HG02763 (cell line): ENCODE data around the gene CPA4.

Experiments
- ATAC-seq: cut with Tn5 transposase; IDR thresholded peaks from one replicate; pipeline ENCODE4 v1.9.1; 2021; ENCODE audit warnings: mild to moderate bottlenecking, moderate library complexity; ENCODE audit not compliant: unreplicated experiment

CPA4 gene

GRCh38 chr7:130342701-130343380 is 49.9 kb downstream of the CPA4 start:
- ATAC-seq: no peak

GRCh38 chr7:130344271-130344866 is 51.4 kb downstream of the CPA4 start, which contains the start of gene CPA5:
CPA5 (plus strand) TSS chr7:130344816; CDS start chr7:130346486, 1,670 bp downstream.
- no peak for ATAC-seq

DNA sequence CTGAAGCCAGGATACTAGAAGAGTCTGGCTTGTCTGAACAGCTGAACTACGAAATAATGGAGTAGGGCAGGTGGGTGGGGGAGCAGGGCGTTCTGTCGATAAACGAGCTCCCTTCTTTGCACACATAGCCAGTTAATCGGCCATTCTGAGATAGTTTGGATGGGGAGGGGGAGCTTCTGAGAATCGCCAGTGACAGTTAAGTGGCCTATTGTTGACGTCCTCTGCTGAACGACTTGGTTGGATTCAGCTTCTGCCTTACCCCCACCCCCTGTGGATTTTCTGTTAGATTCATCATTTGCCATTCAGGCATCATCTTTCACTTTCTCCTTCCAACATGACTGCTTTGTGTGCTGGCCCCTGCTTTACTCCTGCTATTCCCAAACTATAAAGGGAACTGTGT is 52.2 kb downstream of the CPA4 start:
- ATAC-seq: no peak

DNA sequence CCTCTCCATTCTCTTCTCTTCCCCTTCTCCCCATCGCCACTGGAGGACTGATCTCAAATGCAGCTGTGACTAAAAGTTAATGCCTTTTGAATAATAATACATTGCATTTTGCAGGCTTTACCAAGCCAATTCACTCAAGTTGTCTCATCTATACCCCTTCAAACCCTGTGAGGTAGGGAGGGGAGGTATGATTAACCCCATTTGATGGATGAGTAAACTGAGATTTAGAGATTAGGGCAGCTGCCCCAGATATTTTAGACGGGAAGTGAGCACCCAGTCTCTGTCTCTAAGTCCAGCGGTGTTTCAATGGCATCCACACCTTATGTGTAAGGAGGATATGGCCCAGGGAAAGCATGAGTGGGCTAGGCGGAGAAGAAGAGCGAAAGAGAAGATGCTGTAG is 52.8 kb downstream of the CPA4 start:
- no peak for ATAC-seq

GRCh38 chr7:130346177-130346905 is 53.4 kb downstream of the CPA4 start:
- no peak for ATAC-seq

- no peak for ATAC-seq
Measured at GRCh38 chr7:130346941-130347340, 54.0 kb downstream of the CPA4 start.

GRCh38 chr7:130349911-130350782 is 57.2 kb downstream of the CPA4 start:
- ATAC-seq: no peak

GRCh38 chr7:130350945-130351790 is 58.2 kb downstream of the CPA4 start:
- ATAC-seq: no peak

DNA sequence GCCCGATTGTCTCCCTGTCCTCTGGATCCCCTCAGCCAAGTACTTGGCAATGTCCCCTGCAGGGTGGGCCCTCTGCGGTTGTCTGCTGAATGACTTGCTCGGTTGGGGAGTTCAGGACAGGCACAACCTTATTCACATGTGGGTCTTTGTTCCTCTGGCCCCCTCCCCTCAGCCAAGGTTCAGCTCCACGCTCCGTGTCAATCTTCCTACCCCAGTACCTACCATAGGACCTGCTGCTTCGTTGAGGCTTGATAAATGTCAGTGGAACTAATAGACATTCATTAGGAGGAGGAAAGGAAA is 58.8 kb downstream of the CPA4 start:
- ATAC-seq: no peak

- ATAC-seq: no peak
Measured at GRCh38 chr7:130352194-130353074, 59.5 kb downstream of the CPA4 start.

GRCh38 chr7:130353196-130353595 is 60.2 kb downstream of the CPA4 start:
- ATAC-seq: no peak

- ATAC-seq: no peak
Measured at GRCh38 chr7:130356121-130356875, 63.3 kb downstream of the CPA4 start.

DNA sequence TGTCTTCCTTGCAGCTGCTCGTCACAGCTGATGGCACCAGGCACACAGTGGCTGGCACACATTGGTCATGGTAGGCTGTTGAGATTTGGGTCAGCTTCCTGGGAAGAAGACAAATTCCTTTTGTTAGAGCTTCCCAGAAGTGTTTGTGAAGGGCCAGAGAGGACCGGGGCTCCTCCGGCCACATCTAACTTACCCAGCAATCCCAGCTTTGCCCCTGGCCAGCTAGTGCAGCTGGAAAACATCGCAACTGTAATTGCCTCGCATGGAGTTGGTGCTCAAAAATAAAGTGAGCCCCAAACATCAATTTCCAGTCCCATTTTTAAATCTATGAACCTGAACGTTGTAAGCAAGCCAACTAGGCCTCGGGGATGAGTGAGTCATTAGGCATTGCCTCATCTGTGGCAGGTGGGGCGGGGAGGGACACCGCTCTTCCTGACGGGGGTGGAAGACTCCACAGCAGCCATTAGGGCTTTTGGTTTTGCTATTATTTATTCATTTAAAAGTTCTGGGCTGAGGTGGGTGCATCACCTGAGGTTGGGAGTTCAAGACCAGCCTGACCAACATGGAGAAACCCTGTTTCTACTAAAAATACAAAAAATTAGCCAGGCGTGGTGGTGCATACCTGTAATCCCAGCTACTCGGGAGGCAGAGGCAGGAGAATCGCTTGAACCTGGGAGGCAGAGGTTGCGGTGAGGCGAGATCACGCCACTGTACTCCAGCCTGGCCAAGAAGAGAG is 64.1 kb downstream of the CPA4 start:
- ATAC-seq: no peak

GRCh38 chr7:130358471-130358870 is 65.5 kb downstream of the CPA4 start:
- no peak for ATAC-seq

GRCh38 chr7:130359276-130359857 is 66.4 kb downstream of the CPA4 start:
- no peak for ATAC-seq

DNA sequence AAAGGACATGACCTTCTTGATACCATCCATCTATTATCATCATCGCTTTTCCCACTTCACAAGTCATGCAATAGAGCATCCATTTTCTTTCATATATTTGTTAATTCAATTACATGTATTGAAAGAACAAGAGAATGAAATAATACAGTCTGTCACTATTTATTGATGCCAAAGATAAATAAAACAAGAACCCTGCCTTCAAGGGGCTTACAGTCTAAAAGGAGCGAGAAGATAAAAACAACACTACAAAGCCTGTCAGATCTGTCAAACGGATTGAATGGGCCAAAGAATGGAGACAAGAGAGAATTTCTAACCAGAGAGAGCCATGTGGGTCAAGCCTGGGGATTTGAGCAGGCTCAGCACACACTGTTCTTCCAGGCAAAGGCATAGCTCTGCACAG is 67.6 kb downstream of the CPA4 start:
- ATAC-seq: no peak

- ATAC-seq: no peak
Measured at GRCh38 chr7:130361681-130362080, 68.7 kb downstream of the CPA4 start.
